HG03039 (cell line): ENCODE data around the gene EEF1A1.
"Not testable (repeated sequence)": the region's sequence is repeated elsewhere in the genome, so short reads cannot be mapped to it uniquely, and the experiment has no call there.

Experiments
- ATAC-seq: cut with Tn5 transposase; IDR thresholded peaks from one replicate; pipeline ENCODE4 v1.9.1; 2021; ENCODE audit warnings: mild to moderate bottlenecking, moderate library complexity; ENCODE audit not compliant: unreplicated experiment

Gene EEF1A1

GRCh38 chr6:73520688-73521350 is at the start of gene EEF1A1:
EEF1A1 (minus strand) TSS chr6:73521032; CDS start chr6:73520026, 1,006 bp downstream.
- peak; percentile 59 for ATAC-seq

- ATAC-seq: no peak
These were observed 48.3 kb upstream of the EEF1A1 start for GRCh38 chr6:73569121-73569520.

GRCh38 chr6:73566954-73567591 is 46.2 kb upstream of the EEF1A1 start:
- no peak for ATAC-seq

GRCh38 chr6:73566486-73566871 is 45.6 kb upstream of the EEF1A1 start:
- not testable (repeated sequence) for ATAC-seq

- ATAC-seq: no peak
These were observed 45.1 kb upstream of the EEF1A1 start for GRCh38 chr6:73565767-73566485.

- ATAC-seq: no peak
These were observed 43.9 kb upstream of the EEF1A1 start for GRCh38 chr6:73564578-73565345.

- ATAC-seq: no peak
These were observed 41.7 kb upstream of the EEF1A1 start for GRCh38 chr6:73562558-73562957.

- ATAC-seq: peak; percentile 47
These were observed 40.1 kb upstream of the EEF1A1 start for GRCh38 chr6:73560853-73561407.

- ATAC-seq: peak; percentile 41
These were observed 39.4 kb upstream of the EEF1A1 start for GRCh38 chr6:73560182-73560732.

GRCh38 chr6:73559399-73559794 is 38.6 kb upstream of the EEF1A1 start:
- ATAC-seq: not testable (repeated sequence)

GRCh38 chr6:73558624-73559398 is 38.0 kb upstream of the EEF1A1 start:
- no peak for ATAC-seq

- no peak for ATAC-seq
These were observed 36.0 kb upstream of the EEF1A1 start for GRCh38 chr6:73556836-73557235.

- not testable (repeated sequence) for ATAC-seq
These were observed 34.6 kb upstream of the EEF1A1 start for GRCh38 chr6:73555380-73555949.

GRCh38 chr6:73551115-73551514 is 30.3 kb upstream of the EEF1A1 start:
- ATAC-seq: not testable (repeated sequence)

- no peak for ATAC-seq
These were observed 27.9 kb upstream of the EEF1A1 start for GRCh38 chr6:73548458-73549446.

- ATAC-seq: no peak
These were observed 26.2 kb upstream of the EEF1A1 start for GRCh38 chr6:73547036-73547435.

- ATAC-seq: no peak
These were observed 22.1 kb upstream of the EEF1A1 start for GRCh38 chr6:73542891-73543290.

- ATAC-seq: not testable (repeated sequence)
These were observed 21.6 kb upstream of the EEF1A1 start for GRCh38 chr6:73542481-73542880.
